NOMO-1 (cell line): ENCODE data around the gene SERHL2.
A peak's percentile ranks its signal among the peaks of the same experiment; 100 is the strongest.
"Not testable (repeated sequence)": the region's sequence is repeated elsewhere in the genome, so short reads cannot be mapped to it uniquely, and the experiment has no call there.

ENCODE experiments used
- DNase-seq, 2 experiments: peaks; one replicate each; lab custom pipeline; 2025; ENCODE audit not compliant: unreplicated experiment in 2 of 2; lab: John Stamatoyannopoulos, UW

Gene SERHL2

DNA sequence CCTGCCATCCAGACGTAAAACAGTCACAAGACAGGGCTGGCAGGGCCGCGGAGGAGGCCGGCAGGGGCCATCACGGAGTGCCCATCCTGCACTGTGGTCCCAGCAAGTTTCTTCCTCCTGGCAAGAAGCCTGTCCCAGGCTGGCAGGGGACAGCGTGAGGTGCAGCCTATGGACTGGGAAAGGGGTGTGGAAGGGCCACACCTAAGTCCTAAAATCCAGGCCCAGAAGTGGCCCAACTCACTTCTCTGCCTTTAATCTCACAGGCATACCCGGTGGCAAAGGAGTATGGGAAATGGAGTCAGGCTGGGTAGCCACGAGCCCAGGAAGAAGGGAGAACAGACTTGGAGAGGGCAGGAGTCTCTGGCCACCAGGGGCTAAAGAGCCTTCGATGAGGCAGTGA is 16.8 kb downstream of the SERHL2 start:
- not testable (repeated sequence) for DNase-seq

DNA sequence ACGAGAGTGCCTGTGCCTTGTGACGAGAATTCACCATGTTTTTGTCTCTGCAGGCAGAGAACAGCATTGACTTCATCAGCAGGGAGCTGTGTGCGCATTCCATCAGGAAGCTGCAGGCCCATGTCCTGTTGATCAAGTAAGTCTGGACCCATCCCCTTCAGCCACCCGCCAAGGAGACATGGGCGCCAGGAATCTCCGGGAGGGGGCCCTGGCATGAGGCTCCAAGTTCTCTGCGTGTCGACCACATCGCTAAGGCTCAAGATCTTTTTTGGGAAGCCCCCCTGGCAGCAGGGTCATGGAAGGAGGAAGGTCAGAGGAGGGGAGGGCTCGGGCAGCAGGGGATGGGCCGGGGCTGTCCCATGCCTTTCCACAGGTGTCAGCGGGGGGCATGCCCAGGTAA is 17.3 kb downstream of the SERHL2 start:
- DNase-seq, result not testable (repeated sequence)

DNA sequence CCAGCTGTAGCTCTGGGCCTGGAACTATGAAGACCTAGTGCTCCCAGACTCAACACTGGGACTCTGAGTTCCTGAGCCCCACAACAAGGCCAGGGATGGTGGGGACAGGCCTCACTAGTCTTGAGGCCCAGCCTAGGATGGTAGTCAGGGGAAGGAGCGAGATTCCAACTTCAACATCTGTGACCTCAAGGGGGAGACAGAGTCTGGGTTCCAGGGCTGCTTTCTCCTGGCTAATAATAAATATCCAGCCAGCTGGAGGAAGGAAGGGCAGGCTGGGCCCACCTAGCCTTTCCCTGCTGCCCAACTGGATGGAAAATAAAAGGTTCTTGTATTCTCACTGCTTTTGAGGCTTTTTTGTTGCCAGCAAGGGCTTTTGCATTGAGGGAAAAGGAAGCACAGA is 20.3 kb downstream of the SERHL2 start:
- DNase-seq, result not testable (repeated sequence)

DNA sequence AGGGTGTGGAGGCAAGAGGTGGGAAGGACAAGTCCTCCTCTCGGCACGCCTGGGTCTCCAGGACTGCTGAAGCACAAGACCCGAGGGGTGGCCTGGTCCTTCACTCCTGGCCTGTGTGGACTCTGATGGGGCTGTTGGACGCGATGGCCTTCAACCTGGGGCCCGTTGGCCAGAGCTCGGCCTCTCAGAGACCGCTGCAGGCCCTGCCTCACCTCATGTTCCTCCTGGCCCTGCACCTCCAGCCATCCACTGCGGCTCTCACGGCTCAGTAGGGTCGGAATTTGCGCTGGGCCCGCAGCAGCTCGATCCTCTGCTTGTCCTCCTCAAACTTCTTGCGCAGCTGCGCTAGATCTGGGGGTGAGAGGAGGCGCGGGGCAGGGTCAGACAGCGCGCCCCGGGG is 20.7 kb downstream of the SERHL2 start:
- DNase-seq, result not testable (repeated sequence)

DNA sequence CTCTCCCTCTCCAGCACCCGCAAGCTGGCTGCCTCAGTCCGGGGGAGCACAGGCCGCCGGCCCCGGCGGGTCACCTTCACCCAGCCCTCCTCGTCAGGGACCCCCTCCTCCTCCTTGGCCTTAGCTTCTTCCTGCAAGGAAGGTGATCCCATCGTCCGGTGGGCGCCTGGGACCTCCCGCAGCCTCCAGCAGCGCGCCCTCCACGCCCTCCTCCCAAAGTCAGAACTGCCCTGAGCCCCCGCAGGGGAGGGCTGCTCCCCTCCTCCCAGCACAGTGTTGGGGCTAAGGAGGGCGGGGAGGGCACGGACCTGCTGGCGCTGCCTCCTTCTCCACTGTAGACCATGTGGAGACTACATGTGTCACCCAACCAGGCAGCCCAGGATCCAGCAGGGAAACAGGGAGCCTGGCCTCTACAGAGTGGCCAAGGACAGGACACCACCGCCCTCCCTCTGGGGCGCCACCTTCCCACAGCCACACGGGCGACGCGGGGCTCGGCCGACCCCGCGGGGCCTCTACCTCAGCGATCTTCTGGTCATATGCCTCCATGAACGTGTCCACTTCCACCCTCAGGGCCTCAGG is 22.3 kb downstream of the SERHL2 start:
- DNase-seq, result not testable (repeated sequence)

DNA sequence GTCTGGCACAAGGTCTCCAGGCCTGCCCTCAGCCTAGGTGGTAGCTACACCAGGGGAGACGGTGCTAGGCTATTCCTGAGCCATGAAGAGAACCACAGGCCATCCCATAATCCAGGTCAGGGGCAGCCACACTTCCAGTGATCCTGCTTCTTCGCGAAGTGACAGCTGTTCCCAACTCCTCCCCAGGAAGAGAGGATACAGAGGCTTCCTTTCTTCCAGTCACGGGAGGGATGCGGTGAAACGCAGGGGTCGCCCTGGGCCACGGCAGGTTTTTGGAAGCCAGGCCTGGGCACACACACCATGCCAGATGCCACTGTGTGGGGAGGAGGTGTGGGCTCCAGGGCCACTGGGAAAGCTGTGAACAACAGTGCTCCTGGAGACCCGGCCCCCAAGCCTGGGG is 23.4 kb downstream of the SERHL2 start:
- not testable (repeated sequence) for DNase-seq

DNA sequence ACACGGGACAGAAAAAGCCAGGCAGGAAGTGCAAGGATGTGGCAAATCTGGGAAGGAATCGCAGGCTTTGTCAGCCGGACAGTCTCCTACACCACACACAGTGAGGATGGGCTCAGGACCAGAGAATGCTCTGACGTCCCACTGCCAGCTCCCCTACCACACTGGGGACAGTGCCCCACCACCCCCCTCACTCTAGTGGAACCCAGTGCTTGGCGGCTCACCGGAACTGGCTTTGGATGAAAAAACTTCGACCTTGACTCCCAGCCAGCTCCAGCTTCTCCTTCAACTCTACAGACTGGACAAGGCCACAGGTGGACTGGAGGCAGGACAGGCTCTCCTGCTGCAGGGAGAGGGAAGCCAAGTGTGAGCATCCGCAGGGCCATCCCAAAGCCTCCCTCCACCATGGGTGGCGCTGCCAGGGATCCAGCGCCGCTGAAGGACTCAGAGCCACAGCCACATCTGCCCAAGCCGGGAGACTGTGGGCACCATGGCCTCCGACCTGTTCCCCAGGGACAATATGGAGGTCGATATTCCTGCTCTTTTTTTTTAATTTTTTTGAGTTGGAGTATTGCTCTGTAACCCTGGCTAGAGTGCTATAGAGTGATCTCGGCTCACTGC is 24.0 kb downstream of the SERHL2 start:
- no peak for DNase-seq

DNA sequence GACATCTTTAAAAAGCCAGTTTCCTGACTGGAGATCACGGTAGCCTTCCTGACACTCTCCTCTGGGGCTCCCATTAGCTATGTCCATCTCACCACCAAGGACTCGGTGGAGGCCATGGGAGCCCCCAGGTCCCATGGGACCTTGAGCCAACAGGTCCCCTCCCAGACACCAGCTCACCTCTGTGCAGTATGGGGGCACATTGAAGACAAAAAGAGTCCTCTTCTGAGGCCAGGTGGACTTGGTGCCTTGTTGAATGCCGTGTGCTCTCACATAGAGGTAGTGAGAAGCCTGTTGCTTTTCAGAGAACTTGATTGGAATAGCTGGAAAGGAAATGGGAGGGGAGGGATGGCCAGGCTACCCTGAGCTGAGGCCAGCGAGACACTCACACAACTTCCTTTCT is 26.3 kb downstream of the SERHL2 start:
- not testable (repeated sequence) for DNase-seq

DNA sequence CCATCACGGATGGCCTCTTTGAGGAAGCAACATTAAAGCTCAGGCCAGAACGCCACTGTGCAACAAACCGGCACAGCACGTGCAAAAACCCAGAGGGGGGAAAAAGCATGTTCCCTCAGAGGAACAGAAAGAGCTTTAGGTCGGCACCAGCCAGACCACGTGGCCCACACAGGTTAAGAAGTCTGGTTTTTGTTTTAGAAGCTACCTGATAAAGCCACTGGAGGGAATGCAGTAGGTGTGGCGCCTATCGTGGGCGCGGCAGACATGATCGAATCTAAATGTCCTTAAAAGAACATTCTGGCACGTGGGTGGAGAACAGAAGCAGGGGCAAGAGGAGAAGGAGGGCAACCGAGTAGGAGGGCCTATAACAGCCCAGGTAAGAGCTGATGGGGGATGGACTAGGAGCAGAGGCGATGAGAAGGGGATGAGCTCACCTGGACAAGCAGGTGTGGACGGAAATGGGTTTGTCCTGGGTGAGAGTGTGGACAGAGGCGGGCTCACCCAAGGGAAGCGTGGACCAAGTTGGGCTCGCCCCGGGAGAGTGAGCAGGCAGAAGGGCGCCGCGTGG is 27.5 kb downstream of the SERHL2 start:
- not testable (repeated sequence) for DNase-seq

DNA sequence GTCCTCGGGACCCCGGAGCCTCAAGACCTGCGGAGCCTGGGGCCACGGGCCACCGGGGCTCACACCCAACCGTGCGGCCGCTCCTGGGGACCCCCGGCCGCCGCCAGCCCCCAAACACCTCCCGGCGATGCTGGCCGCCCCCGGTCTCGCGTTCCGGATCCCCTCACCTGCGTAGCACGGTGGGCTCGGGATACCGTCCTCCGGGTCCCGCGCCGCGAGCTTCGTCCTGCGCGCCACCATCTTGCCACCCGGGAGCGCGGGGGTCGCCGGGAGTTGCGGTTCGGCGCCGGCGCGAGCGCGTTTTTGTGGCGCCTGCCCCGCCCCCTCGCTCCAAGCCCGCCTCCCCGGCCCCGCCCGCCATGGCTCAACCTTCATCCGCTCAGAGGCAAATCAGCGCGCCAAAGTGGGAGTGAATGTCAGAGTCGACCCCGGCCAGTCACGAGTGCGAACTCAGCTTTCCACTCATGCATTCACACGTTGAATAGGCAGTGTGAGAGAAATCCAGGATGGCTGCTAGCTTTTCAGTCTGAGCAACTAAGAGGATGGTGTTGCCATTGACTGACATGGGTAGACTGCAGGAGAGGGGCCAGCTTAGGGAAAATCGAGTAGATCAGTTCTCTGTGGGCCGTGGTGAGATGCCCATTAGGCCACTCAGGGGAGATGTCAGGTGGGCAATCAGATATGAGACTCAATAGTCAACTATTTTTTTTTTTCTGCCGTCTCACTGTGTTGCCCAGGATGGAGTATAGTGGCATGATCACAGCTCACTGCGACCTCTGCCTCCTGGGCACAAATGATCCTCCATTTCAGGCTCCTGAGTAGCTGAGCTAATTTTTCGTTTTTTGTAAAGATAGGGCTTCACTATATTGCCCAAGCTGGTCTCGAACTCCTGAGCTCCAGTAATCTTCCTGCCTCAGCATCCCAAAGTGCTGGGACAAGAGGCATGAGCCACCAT is 28.3 kb downstream of the SERHL2 start:
- peak; percentile 58 to 74 for DNase-seq

DNA sequence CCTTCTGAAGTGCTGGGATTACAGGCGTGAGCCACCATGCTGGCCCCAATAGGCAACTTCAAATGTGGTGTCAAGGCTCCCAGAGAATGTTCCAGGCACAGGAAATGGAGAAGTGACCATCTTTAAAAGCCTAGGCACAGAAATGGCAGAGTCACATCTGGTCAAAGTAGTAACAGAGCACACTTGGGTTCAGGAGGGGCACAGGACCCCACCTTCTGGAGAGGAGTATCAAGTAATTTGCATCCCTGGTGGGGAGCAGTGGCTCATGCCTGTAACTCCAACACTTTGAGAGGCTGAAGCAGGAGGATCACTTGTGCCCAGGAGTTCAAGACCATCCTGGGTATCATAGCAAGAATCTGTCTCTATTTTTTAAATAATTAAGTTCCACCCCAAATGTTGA is 29.2 kb downstream of the SERHL2 start:
- DNase-seq, result no peak

DNA sequence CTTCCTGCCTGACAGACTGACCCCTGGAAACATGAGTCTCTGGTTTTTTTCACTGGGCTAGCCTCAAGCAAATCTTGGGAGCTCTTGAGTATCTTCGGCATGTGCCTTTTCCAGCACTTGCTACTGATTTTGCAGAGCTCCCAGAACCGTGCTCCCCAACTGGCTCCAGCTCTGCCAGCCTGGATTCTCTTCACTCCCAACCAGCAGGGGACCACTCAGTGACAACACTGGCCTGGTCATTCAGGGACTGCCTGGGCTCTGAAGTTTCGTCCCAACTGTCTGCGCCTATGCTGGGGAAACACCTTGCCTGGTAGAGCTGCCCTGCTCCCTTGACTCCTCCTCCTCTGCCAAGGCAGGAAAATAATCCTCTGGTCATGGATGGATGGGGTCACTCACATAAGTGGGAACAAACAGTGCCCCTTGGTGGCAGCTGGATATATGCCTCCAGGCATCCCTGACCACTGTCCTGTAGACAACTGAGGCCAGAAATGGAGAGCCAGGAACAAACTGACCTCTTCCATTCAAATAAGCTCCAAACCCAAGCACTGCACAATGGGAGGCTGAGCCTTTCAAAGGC is 30.7 kb downstream of the SERHL2 start:
- DNase-seq, result no peak

DNA sequence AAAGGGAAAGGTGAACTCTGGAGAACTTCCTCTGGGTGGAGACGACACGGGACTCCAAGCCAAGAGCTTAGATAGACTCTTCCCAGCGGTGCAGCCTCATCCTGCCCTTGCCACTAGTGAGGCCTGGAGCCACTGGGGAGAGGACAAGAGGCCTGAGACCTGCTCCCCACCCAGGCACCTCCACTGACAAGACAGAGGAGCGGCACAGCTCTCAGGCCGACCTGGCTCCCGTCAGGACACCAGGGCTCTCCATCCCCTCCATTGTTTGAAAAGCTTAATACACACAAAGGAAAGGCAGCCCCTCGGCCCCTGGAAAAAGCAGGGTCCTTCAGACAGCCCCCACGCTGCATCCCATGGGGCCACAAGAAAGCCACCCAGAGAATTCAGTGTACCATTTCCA is 31.3 kb downstream of the SERHL2 start:
- no peak for DNase-seq

DNA sequence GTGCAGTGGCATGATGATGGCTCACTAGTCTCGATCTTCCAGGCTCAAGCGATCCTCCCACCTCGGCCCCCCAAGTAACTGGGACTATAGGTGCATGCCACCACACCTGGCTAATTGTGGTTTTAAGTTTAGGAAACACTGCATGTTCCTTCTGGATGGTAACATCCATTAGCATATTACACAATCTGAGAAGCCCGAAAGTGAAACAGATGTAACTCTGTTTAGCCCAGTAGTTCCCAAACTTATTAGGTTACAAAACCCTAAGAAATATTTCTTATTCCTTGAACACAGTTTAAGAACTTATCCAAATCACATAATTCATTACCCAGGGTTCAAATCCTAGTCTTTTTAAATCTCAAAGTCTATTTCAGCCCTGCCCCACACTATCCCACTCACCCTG is 32.6 kb downstream of the SERHL2 start:
- peak in 1 of 2 experiments; percentile 17 for DNase-seq

DNA sequence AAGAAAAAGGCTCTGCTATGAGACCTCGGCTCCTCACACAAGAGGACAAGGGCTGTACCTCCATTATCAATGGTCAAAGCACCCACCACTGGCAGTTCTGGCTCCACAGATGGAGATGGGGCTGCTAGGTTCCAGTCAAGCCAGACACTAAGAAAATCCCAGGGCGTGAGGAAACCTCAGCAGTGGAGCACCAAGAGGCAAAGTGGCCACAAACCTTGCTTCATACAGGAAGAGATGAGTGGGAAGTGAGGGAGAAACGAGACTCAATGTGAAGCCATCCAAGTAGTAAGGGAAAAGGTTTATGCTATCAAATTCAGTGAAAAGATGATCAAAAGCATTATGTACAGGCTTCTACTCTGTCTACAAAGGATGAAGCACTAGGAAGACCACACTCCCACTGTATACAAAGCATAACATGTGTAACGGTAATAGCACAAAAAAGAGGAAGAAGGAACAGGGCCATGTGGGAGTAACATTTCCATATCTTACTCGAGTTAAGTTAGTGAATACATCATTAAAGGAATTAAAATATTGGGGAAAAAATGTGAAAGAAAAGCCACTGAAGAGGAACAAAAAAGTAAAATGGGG is 33.9 kb downstream of the SERHL2 start:
- DNase-seq, result peak in 1 of 2 experiments; percentile 19

DNA sequence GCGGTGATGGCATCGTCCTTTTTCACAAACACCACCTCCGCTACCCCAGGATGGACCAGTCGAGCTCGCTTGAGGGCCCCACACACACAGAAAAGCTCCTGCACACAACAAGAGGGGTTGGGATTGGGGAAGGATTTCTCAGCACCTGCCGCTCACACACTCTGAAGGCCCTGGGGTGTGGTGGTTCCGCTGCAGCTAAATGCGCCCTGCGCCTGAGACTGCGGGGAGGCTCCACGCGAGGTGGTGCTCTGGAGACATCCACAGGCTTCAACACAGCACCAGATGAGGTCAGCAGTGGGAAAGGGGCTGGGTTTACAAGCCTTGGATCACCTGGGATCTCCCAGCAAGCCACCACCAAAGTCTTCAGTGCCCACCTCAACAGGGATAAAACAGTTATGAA is 38.2 kb downstream of the SERHL2 start:
- DNase-seq, result no peak

DNA sequence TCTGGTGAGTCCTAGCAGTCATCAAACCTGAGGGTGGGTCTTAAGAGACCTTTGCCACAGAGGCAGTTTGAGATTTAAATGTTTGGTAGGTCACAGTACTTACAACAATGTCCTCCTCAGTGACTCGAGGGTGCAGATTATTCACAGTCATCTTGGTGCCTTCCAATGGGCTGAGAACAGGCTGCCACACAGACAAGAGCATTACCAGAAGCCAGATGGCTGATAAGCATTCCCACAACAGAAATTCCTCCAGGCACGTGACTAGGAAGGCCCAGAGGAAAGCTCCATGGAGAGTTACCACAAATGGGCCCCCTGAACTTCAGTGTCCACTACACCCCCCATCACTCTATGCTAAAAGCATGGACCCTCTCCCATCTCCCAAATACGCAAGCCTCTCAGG is 41.7 kb downstream of the SERHL2 start:
- DNase-seq, result no peak

DNA sequence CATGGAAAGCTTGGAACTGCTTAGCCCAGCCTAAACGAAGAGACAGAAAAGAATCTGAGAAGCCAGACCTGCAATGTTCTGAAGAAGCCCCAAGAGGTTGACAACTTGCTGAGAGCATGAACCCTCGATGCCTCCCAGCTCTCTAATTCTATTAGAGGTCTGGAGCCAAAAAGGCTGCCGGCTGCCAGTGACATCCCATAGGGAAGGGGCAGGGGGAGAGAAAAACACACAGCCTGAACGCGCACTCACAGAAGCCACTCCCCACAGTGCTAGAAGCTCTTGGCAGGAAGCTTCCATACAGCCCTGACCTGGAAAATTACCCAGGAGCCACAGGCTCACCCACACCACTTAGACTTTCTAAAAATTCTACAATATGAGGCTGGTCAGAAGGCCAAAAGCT is 42.6 kb downstream of the SERHL2 start:
- DNase-seq, result no peak

DNA sequence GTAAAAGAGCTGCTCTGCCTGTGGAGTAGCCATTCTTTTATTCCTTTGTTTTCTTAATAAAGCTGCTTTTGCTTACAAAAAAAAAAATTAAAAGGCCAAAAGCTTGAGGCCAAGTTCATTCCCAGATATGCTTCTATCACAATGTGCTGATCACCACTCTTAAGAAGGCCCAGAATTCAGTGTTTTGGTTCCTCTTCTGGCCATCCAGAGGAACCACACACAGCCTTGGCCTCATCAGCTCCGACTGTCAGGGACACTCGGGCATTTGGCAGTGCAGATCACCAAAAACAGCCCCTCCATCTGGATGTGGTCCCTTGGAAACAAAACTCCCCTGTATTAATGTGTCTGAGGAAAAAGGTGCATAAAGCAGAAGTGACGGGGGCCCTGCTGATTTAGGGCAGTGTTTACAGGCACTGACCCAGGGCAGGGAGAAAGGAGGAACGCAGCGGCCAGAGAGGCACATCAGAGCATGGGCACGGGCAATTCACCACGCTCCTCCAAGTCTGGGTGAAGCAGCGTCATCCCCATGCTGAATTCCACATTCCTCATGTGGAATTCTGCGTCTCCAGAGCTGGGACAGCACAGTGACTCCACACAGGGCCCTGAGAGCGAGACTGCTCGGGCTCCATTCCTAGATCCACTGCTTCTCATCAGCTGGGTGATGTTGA is 43.2 kb downstream of the SERHL2 start:
- DNase-seq, result no peak

DNA sequence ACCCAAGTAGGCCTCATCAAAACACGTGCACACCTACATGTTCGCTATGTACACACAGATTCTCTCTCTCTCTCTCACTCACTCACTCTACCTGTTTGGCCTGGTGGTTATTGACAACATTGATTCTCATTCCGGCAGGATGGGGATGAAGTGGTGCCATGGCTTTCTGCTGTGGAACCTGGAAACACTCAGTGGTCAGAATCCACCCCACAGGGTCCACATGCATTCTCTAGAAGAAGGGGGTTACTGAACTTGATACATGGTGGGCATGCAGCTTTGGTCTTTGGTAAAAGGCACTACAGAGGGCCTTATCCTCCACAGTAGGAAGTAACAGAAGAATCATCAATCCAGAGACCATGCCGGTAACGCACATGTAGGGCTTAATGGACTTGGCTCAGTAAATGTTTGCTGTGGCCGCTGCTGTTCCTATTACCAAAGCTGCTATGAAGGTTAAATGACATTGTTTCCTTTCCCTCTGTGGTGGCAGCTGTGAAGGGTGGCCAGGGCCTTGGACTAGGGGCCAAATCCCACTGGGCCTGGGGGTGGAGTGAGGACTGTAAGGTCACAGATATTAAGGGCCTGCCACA is 48.2 kb downstream of the SERHL2 start:
- DNase-seq, result no peak
